Thyroid gland (tissue), 4 donors: ENCODE measurements around the gene SAG. TPM values are rescaled to one million over a fixed set of nuclear protein-coding genes. Genes with fewer than 3 reads are reported as not detected.

Source experiments
- DNase-seq, 2 donors: peaks; one replicate each; pipeline ENCODE4 v3.0.0-alpha.2; 2019
- H3K27ac ChIP-seq, 3 donors: fragments of 200-600 bp; sonication (generic); 1 replicate in 2 of 3; 2 replicates in 1 of 3; pipeline ENCODE4 v1.5.1; 2016 to 2019; ENCODE audit warnings: mild to moderate bottlenecking in 1 of 3, moderate library complexity in 1 of 3
- H3K27me3 ChIP-seq: fragments of 200-600 bp; sonication (generic); one replicate; pipeline ENCODE4 v1.5.1; 2019
- H3K36me3 ChIP-seq, 2 donors: fragments of 200-600 bp; sonication (generic); one replicate each; pipeline ENCODE4 v1.5.1; 2016 to 2019
- H3K4me1 ChIP-seq, 2 donors: fragments of 200-600 bp; sonication (generic); one replicate each; pipeline ENCODE4 v1.5.1; 2017 to 2019
- H3K4me3 ChIP-seq, 3 donors: fragments of 200-600 bp; sonication (generic); replicated peaks in 1 of 3; 1 replicate in 2 of 3; 2 replicates in 1 of 3; pipeline ENCODE4 v1.5.1; 2016; ENCODE audit warnings: mild to moderate bottlenecking in 1 of 3
- H3K9me3 ChIP-seq: fragments of 200-600 bp; sonication (generic); one replicate; pipeline ENCODE4 v1.5.1; 2017
- CTCF ChIP-seq, 6 experiments: fragments of 200-600 bp in 3 of 6; fragments of 450-650 bp in 3 of 6; sonication (generic) in 3 of 6; IDR thresholded peaks; one replicate each; pipeline ENCODE4 v1.5.1; 2016 to 2019; ENCODE audit warnings: antibody characterized with exemption in 6 of 6, mild to moderate bottlenecking in 2 of 6, inconsistent platforms in 1 of 6, moderate library complexity in 1 of 6
- POLR2A ChIP-seq, 2 donors: fragments of 450-650 bp; IDR thresholded peaks; one replicate each; pipeline ENCODE4 v1.6.1; 2017; ENCODE audit warnings: antibody characterized with exemption in 2 of 2, mild to moderate bottlenecking in 2 of 2, moderate library complexity in 1 of 2
- WGBS, 2 donors: methylation state at CpG; one replicate each; pipeline ENCODE4 v1.1.5; 2017; 5-methylcytosine and 5-hydroxymethylcytosine counted together
- intact Hi-C: fragments of 100-400 bp; cut with DNase I; formaldehyde crosslinking; loops from one replicate; pipeline ENCODE4 v1.15.1; 2023
- total RNA-seq, 4 donors: library from RNA; depleted of rRNA; stranded (reverse); fragments of >200 nt; gene quantifications; one replicate each; pipeline ENCODE4 v1.2.3, GENCODE V29; 2016

The SAG gene
- total RNA-seq, 4 donors from 2014 or later: 0.21 TPM; not detected in 3

DNA sequence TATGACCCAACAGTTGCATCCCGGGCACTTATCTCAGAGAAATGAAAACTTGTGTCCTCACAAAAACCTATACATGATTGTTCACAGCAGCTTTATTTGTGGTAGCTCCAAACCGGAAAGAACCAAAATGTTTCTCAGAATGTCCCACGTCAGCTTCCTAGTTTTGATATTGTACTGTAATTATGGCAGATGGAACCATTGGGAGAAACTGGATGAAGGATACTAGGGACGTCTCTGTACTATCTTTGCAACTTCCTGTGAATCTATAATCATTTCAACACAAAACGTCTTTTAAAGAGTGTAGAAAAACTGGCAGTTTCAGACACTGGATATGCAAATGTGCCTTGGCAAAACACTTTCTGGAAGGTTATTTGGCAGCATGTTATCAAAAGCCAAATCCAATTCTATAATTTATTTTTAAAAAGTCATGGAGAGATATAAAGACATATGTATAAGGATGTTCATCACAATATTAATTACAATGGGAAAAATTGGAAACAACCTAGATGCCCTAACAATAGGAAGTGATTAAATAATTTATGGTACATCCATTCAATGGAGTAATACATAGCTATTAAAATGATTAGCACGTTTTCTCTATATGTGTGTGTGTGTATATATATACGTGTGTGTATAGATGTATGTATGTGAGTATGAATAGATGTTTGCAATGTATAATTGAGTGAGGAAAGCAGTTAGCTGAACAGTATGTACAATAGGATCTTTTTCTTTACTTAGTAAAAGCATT is 9.8 kb downstream of the SAG start:
- TF ChIP-seq CTCF (IDR thresholded peaks at IDR 0.05) (no peak), POLR2A (IDR thresholded peaks at IDR 0.05) (no peak)
- no peaks in the 10 kb centered on the region for H3K27me3 ChIP-seq
- H3K4me1 ChIP-seq: no peaks in the 10 kb centered on the region
- H3K9me3 ChIP-seq: no peaks in the 10 kb centered on the region
- intact Hi-C loops: no loop called here
- DNase-seq: no peak
- no peaks in the 10 kb centered on the region for H3K36me3 ChIP-seq
- 85 to 87% methylated on average over 7 of the region's 7 CpGs for WGBS, 2 donors
- H3K4me3 ChIP-seq: no peak overlapping the region
- no peak overlapping the region for H3K27ac ChIP-seq

GRCh38 chr2:233319256-233319655 is 11.6 kb downstream of the SAG start:
- Histone ChIP-seq H3K27ac (no peak overlapping the region), H3K9me3 (no peaks in the 10 kb centered on the region), H3K4me3 (no peak overlapping the region), H3K4me1 (no peaks in the 10 kb centered on the region), H3K36me3 (no peaks in the 10 kb centered on the region), H3K27me3 (no peaks in the 10 kb centered on the region)
- no peak for DNase-seq
- WGBS, 2 donors: 82 to 90% methylated on average over 5 of the region's 5 CpGs
- intact Hi-C loops: no loop called here
- no peak for TF ChIP-seq POLR2A (IDR thresholded peaks at IDR 0.05)
- no peak for TF ChIP-seq CTCF (IDR thresholded peaks at IDR 0.05)

DNA sequence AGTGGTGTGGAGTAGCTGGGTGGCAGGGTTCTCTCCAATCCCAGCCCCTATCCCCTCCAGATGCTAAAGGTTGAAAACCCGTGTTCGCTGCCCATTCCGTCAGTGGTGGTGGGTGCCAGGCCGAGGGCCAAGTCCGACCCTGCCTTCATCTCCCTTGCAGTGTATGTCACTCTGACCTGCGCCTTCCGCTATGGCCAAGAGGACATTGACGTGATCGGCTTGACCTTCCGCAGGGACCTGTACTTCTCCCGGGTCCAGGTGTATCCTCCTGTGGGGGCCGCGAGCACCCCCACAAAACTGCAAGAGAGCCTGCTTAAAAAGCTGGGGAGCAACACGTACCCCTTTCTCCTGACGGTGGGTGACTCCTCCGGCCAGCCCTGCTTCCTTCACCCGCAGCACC is 12.9 kb downstream of the SAG start:
- Histone ChIP-seq H3K9me3 (no peaks in the 10 kb centered on the region), H3K4me3 (no peak overlapping the region), H3K4me1 (no peaks in the 10 kb centered on the region), H3K27me3 (no peaks in the 10 kb centered on the region), H3K27ac (no peak overlapping the region), H3K36me3 (no peaks in the 10 kb centered on the region)
- TF ChIP-seq CTCF (IDR thresholded peaks at IDR 0.05) (no peak), POLR2A (IDR thresholded peaks at IDR 0.05) (no peak)
- WGBS, 2 donors: 95 to 96% methylated on average over 17 of the region's 17 CpGs
- intact Hi-C loops: no loop called here
- DNase-seq: no peak

GRCh38 chr2:233321166-233321565 is 13.6 kb downstream of the SAG start:
- no peaks in the 10 kb centered on the region for H3K36me3 ChIP-seq
- no peak overlapping the region for H3K4me3 ChIP-seq
- H3K9me3 ChIP-seq: no peaks in the 10 kb centered on the region
- intact Hi-C loops: no loop called here
- H3K27ac ChIP-seq: no peak overlapping the region
- no peak for DNase-seq
- no peaks in the 10 kb centered on the region for H3K27me3 ChIP-seq
- 78 to 87% methylated on average over 6 of the region's 6 CpGs for WGBS, 2 donors
- H3K4me1 ChIP-seq: no peaks in the 10 kb centered on the region
- TF ChIP-seq CTCF (IDR thresholded peaks at IDR 0.05) (no peak), POLR2A (IDR thresholded peaks at IDR 0.05) (no peak)

DNA sequence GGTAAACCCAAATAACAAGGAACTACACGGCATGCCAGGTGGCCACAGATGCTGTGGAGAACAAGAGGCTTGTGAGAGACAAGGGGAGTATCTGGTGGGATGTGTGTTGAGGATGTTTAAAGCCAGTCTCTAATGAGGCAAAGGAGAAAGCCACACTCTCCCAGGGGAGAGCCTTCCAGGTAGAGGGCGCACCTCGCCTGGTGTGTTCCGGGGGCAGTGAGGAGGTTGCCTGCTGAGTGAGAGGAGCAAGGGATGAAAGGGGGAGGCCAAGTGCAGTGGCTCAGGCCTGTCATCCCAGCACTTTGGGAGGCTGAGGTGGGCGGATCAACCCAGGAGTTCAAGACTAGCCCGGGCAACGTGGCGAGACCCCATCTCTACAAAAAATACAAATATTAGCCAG is 16.2 kb downstream of the SAG start:
- Histone ChIP-seq H3K9me3 (no peaks in the 10 kb centered on the region), H3K27me3 (no peaks in the 10 kb centered on the region), H3K27ac (no peak overlapping the region), H3K4me1 (no peaks in the 10 kb centered on the region), H3K36me3 (no peaks in the 10 kb centered on the region), H3K4me3 (no peak overlapping the region)
- WGBS, 2 donors: 90 to 92% methylated on average over 8 of the region's 8 CpGs
- intact Hi-C loops: no loop called here
- no peak for DNase-seq
- TF ChIP-seq POLR2A (IDR thresholded peaks at IDR 0.05) (no peak), CTCF (IDR thresholded peaks at IDR 0.05) (no peak)
